ENCODE data around the gene OPRL1.

The OPRL1 gene

DNA sequence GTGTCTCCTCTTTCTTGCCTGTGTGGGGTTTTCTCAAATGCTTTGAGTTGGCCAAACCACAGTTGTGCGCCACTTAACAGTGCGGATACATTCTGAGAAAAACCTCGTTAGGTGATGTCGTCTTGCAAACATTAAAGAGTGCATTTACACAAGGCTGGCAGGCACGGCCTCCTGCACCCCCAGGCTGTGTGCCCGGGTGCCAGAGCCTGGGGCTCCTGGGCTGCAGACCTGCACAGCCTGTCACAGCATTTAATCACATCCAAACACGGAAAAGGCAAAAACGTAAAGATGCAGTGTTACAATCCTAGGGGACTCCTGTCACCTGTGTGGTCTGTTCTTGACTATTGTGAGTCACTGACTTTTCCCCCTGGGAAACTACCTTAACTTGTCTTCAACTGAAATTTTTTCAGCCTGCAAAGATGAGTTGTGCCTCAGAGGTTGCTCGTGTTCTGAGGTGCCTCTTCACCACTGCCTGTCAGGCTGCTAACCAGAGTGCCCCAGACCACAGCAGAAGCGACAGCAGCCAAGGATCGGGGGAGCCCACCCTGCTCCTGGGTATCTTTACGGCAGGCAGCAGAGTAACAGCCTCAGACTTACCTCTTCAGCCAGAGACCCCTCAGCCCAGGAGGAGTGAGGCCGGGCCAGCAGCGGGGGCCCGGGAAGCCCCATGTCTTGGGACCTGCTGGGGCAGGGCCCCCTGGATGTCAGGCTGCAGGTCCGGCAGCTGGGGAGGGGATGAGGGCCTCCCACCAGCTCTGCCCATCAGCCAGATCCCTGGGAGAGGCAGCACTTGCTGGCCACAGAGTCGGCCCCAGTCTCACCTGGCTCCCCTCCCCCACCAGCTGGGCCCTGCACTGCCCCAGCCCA is 44.6 kb upstream of the OPRL1 start:
- H3K4me3 Mint-ChIP-seq = no peak overlapping the region
- no peak for TF ChIP-seq CTCF (IDR thresholded peaks at IDR 0.05)
- no peaks in the 10 kb centered on the region for H3K9me3 Mint-ChIP-seq
- peaks cover 45% of the 10 kb centered on the region for H3K4me1 Mint-ChIP-seq
- no peak overlapping the region for H3K27ac Mint-ChIP-seq
- DNase-seq = no peak
- peaks cover 28% of the 10 kb centered on the region for H3K36me3 Mint-ChIP-seq (ENCODE audit: low read depth)
- peaks cover 40% of the 10 kb centered on the region for H3K27me3 Mint-ChIP-seq (ENCODE audit: low read depth, poor library complexity)

DNA sequence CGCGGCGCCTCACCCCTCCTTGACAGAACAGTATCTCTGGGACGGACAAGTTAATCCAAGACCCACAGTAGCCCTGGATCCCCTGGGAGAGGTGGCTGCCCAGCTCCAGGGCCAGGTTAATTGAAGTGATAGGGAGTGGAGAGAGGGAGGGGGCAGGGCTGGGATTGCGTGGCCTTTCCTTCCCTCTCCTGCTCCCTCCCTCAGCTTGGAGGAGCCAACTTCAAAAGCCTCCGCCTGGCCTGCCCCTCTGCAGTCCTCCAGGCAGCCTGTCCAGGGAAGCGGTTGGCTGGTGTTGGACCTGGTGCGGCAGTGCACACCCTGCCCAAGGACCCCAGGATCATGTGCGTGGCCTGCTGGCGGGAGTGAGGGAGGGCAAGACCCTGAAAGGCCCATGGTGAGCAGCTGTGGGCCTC is 43.9 kb upstream of the OPRL1 start, which contains the start of gene C20orf204:
Gene C20orf204, plus strand, starts transcription at position 250 of the 413 bp plus-strand sequence. Its CDS starts 142 bp downstream, at position 392.
- Mint-ChIP-seq H3K27me3 (ENCODE audit: low read depth, poor library complexity) (peaks cover 46% of the 10 kb centered on the region), H3K27ac (no peak within 1 kb of the TSS), H3K9me3 (no peaks in the 10 kb centered on the region), H3K36me3 (ENCODE audit: low read depth) (peaks cover 22% of the 10 kb centered on the region), H3K4me3 (peak within 1 kb of the TSS; percentile 40), H3K4me1 (peaks cover 45% of the 10 kb centered on the region)
- DNase-seq = no peak
- no peak for TF ChIP-seq CTCF (IDR thresholded peaks at IDR 0.05)

DNA sequence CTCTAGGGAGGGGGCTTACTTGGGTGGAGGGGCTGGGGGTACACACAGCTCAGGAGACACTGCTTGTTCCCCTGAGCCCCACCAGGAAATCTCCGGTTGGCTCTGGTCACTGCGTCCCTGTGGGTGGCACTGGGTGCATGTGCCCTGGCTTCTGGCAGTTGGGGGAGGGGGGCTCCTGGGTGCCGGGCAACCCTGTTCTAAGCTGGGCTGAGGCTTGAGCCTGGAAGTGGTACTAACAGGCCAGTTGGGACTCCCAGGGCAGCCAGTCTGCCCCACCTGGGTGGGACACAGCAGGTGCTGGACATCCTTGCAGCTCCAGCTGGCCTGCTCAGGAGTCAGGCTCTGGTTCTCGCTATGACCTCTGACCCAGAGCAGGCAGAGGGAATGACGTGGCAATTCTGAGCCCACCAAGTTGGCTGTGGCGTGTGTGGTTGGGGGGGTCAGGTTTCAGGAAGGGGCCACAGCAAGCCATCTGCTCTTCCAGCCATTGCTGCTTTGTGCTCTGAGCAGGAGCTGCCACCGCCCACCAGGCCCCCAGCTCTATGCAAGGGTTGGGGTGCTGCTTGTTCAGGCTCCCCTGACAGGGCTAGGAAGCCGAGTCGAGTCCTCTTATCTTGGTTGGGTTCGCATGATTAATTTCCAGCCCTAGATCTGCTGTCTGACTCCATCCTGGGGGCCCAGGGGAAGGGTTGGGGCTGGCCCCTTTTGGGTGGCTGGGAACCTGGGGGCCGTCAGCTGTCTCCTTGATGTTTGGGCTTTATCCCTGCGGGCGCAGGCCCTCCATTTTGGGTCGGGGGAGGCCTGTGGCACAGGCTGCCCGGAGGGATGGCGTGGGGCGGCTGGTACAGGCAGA is 43.3 kb upstream of the OPRL1 start:
- TF ChIP-seq CTCF (IDR thresholded peaks at IDR 0.05) = no peak
- H3K36me3 Mint-ChIP-seq (ENCODE audit: low read depth) = peaks cover 15% of the 10 kb centered on the region
- DNase-seq = no peak
- H3K4me1 Mint-ChIP-seq = peaks cover 45% of the 10 kb centered on the region
- H3K27ac Mint-ChIP-seq = no peak overlapping the region
- H3K9me3 Mint-ChIP-seq = no peaks in the 10 kb centered on the region
- H3K27me3 Mint-ChIP-seq (ENCODE audit: low read depth, poor library complexity) = peaks cover 53% of the 10 kb centered on the region
- H3K4me3 Mint-ChIP-seq = no peak overlapping the region

- Mint-ChIP-seq H3K4me3 (no peak overlapping the region), H3K27ac (no peak overlapping the region), H3K27me3 (ENCODE audit: low read depth, poor library complexity) (peaks cover 59% of the 10 kb centered on the region), H3K4me1 (peaks cover 45% of the 10 kb centered on the region), H3K9me3 (no peaks in the 10 kb centered on the region), H3K36me3 (ENCODE audit: low read depth) (peaks cover 13% of the 10 kb centered on the region)
- DNase-seq = no peak
- no peak for TF ChIP-seq CTCF (IDR thresholded peaks at IDR 0.05)
Observed at GRCh38 chr20:64037199-64037497, 42.7 kb upstream of the OPRL1 start.

DNA sequence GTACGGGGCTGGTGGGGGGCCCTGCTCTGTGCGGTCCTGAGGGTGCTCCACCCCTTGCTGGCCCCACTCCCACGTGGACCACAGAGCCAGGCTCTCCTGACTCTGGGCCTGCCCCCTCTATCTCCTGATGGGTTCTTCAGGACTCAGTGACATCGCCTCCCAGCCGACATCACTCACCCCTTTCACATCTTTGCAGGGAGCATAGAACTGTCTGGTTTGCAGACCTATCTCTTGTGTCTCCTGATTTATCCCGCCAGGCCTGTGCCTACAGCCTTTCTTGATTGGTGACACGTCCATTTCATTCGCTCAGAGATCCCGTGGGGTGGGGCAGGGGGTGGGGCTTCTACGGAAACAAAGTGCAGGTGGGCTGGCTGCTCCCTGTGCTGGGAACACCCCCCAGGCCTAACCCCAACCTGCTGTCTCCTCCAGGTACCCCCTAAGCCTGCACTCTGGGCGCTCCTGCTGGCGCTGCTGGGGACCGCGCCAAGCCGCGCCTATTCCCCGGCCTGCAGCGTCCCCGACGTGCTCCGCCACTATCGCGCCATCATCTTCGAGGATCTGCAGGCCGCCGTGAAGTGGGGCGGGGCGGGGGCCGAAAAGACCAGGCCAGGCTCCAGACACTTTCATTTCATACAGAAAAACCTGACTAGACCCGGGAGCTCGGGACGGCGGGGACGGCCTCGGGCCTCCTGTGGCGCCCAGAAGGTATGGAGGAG is 42.2 kb upstream of the OPRL1 start:
- Mint-ChIP-seq H3K36me3 (ENCODE audit: low read depth) (peaks cover 13% of the 10 kb centered on the region), H3K9me3 (no peaks in the 10 kb centered on the region), H3K27me3 (ENCODE audit: low read depth, poor library complexity) (peaks cover 61% of the 10 kb centered on the region), H3K27ac (no peak overlapping the region), H3K4me1 (peaks cover 45% of the 10 kb centered on the region), H3K4me3 (peak overlapping the region; percentile 53)
- no peak for DNase-seq
- TF ChIP-seq CTCF (IDR thresholded peaks at IDR 0.05) = no peak
